ENCODE results near the gene CSRP1.
A peak's percentile ranks its signal among the peaks of the same experiment; 100 is the strongest.

The CSRP1 gene

GRCh38 chr1:201516511-201517127 is 9.7 kb upstream of the CSRP1 start:
- Histone ChIP-seq H3K27me3 (ENCODE audit: insufficient read depth, low read length, poor library complexity) (no peaks in the 10 kb centered on the region), H3K79me1 (ENCODE audit: low read length) (no peaks in the 10 kb centered on the region), H3K4me1 (ENCODE audit: control insufficient read depth, low read depth, low read length) (peaks cover 8% of the 10 kb centered on the region), H2BK5ac (ENCODE audit: low read length) (no peak overlapping the region), H3K56ac (ENCODE audit: low read length) (no peak overlapping the region), H4K5ac (ENCODE audit: low read length) (no peak overlapping the region), H3K9ac (ENCODE audit: low read length) (no peak overlapping the region), H3K79me2 (ENCODE audit: control insufficient read depth, insufficient read depth, low read length) (no peaks in the 10 kb centered on the region), H2AK5ac (ENCODE audit: low read length) (no peak overlapping the region), H3K4ac (ENCODE audit: low read depth, low read length) (no peak overlapping the region), H3K4me2 (ENCODE audit: low read length) (no peak overlapping the region), H4K8ac (ENCODE audit: low read depth, low read length) (no peak overlapping the region), H3K36me3 (ENCODE audit: control insufficient read depth, insufficient read depth, low read length) (no peaks in the 10 kb centered on the region), H3K4me3 (ENCODE audit: low read length) (no peak overlapping the region), H3K18ac (ENCODE audit: low read length) (no peak overlapping the region), H3K23ac (ENCODE audit: low read length) (no peak overlapping the region), H2BK15ac (replicated peaks; ENCODE audit: low read depth) (no peak overlapping the region), H3K27ac (ENCODE audit: low read depth, low read length) (no peak overlapping the region), H2BK120ac (ENCODE audit: low read depth, low read length) (no peak overlapping the region)
- WGBS (ENCODE audit: extremely low coverage, insufficient coverage, low lambda C conversion rate) = no CpG with 5 or more reads among the region's 2 CpGs
- DNase-seq = no peak

GRCh38 chr1:201515895-201516294 is 9.0 kb upstream of the CSRP1 start:
- no peak overlapping the region for H2BK15ac ChIP-seq (replicated peaks; ENCODE audit: low read depth)
- H3K4me1 ChIP-seq (ENCODE audit: control insufficient read depth, low read depth, low read length) = peaks cover 8% of the 10 kb centered on the region
- H4K8ac ChIP-seq (ENCODE audit: low read depth, low read length) = no peak overlapping the region
- no peaks in the 10 kb centered on the region for H3K36me3 ChIP-seq (ENCODE audit: control insufficient read depth, insufficient read depth, low read length)
- H3K4me3 ChIP-seq (ENCODE audit: low read length) = no peak overlapping the region
- H3K18ac ChIP-seq (ENCODE audit: low read length) = no peak overlapping the region
- H3K79me2 ChIP-seq (ENCODE audit: control insufficient read depth, insufficient read depth, low read length) = no peaks in the 10 kb centered on the region
- H2BK5ac ChIP-seq (ENCODE audit: low read length) = no peak overlapping the region
- H4K5ac ChIP-seq (ENCODE audit: low read length) = no peak overlapping the region
- WGBS (ENCODE audit: extremely low coverage, insufficient coverage, low lambda C conversion rate) = no CpG with 5 or more reads among the region's 1 CpG
- no peak overlapping the region for H3K56ac ChIP-seq (ENCODE audit: low read length)
- DNase-seq = no peak
- H3K79me1 ChIP-seq (ENCODE audit: low read length) = no peaks in the 10 kb centered on the region
- peak overlapping the region; percentile 74 for H2BK120ac ChIP-seq (ENCODE audit: low read depth, low read length)
- H3K9ac ChIP-seq (ENCODE audit: low read length) = no peak overlapping the region
- no peak overlapping the region for H3K23ac ChIP-seq (ENCODE audit: low read length)
- no peak overlapping the region for H2AK5ac ChIP-seq (ENCODE audit: low read length)
- H3K4ac ChIP-seq (ENCODE audit: low read depth, low read length) = no peak overlapping the region
- no peaks in the 10 kb centered on the region for H3K27me3 ChIP-seq (ENCODE audit: insufficient read depth, low read length, poor library complexity)
- H3K4me2 ChIP-seq (ENCODE audit: low read length) = no peak overlapping the region
- no peak overlapping the region for H3K27ac ChIP-seq (ENCODE audit: low read depth, low read length)

GRCh38 chr1:201515062-201515750 is 8.3 kb upstream of the CSRP1 start:
- H3K79me1 ChIP-seq (ENCODE audit: low read length) = no peaks in the 10 kb centered on the region
- H3K56ac ChIP-seq (ENCODE audit: low read length) = no peak overlapping the region
- H3K79me2 ChIP-seq (ENCODE audit: control insufficient read depth, insufficient read depth, low read length) = no peaks in the 10 kb centered on the region
- peak overlapping the region; percentile 74 for H2BK120ac ChIP-seq (ENCODE audit: low read depth, low read length)
- H4K8ac ChIP-seq (ENCODE audit: low read depth, low read length) = no peak overlapping the region
- no peaks in the 10 kb centered on the region for H3K36me3 ChIP-seq (ENCODE audit: control insufficient read depth, insufficient read depth, low read length)
- H4K5ac ChIP-seq (ENCODE audit: low read length) = no peak overlapping the region
- no peak overlapping the region for H2BK5ac ChIP-seq (ENCODE audit: low read length)
- no peak overlapping the region for H3K23ac ChIP-seq (ENCODE audit: low read length)
- no peak for DNase-seq
- no peaks in the 10 kb centered on the region for H3K27me3 ChIP-seq (ENCODE audit: insufficient read depth, low read length, poor library complexity)
- no peak overlapping the region for H2AK5ac ChIP-seq (ENCODE audit: low read length)
- no peak overlapping the region for H3K4me2 ChIP-seq (ENCODE audit: low read length)
- peaks cover 8% of the 10 kb centered on the region for H3K4me1 ChIP-seq (ENCODE audit: control insufficient read depth, low read depth, low read length)
- no peak overlapping the region for H3K9ac ChIP-seq (ENCODE audit: low read length)
- H3K4ac ChIP-seq (ENCODE audit: low read depth, low read length) = no peak overlapping the region
- no peak overlapping the region for H3K18ac ChIP-seq (ENCODE audit: low read length)
- H2BK15ac ChIP-seq (replicated peaks; ENCODE audit: low read depth) = no peak overlapping the region
- no CpG with 5 or more reads among the region's 9 CpGs for WGBS (ENCODE audit: extremely low coverage, insufficient coverage, low lambda C conversion rate)
- H3K27ac ChIP-seq (ENCODE audit: low read depth, low read length) = no peak overlapping the region
- H3K4me3 ChIP-seq (ENCODE audit: low read length) = no peak overlapping the region

GRCh38 chr1:201514466-201514865 is 7.5 kb upstream of the CSRP1 start:
- H3K79me1 ChIP-seq (ENCODE audit: low read length) = no peaks in the 10 kb centered on the region
- no CpG with 5 or more reads among the region's 2 CpGs for WGBS (ENCODE audit: extremely low coverage, insufficient coverage, low lambda C conversion rate)
- no peak overlapping the region for H3K23ac ChIP-seq (ENCODE audit: low read length)
- no peak overlapping the region for H2BK5ac ChIP-seq (ENCODE audit: low read length)
- H3K27me3 ChIP-seq (ENCODE audit: insufficient read depth, low read length, poor library complexity) = no peaks in the 10 kb centered on the region
- no peaks in the 10 kb centered on the region for H3K79me2 ChIP-seq (ENCODE audit: control insufficient read depth, insufficient read depth, low read length)
- no peak overlapping the region for H2BK15ac ChIP-seq (replicated peaks; ENCODE audit: low read depth)
- H3K56ac ChIP-seq (ENCODE audit: low read length) = no peak overlapping the region
- H3K36me3 ChIP-seq (ENCODE audit: control insufficient read depth, insufficient read depth, low read length) = no peaks in the 10 kb centered on the region
- H2AK5ac ChIP-seq (ENCODE audit: low read length) = no peak overlapping the region
- no peak overlapping the region for H4K5ac ChIP-seq (ENCODE audit: low read length)
- H3K18ac ChIP-seq (ENCODE audit: low read length) = no peak overlapping the region
- H4K8ac ChIP-seq (ENCODE audit: low read depth, low read length) = no peak overlapping the region
- H3K4me2 ChIP-seq (ENCODE audit: low read length) = no peak overlapping the region
- no peak overlapping the region for H3K27ac ChIP-seq (ENCODE audit: low read depth, low read length)
- H2BK120ac ChIP-seq (ENCODE audit: low read depth, low read length) = no peak overlapping the region
- DNase-seq = no peak
- H3K4me3 ChIP-seq (ENCODE audit: low read length) = no peak overlapping the region
- no peak overlapping the region for H3K9ac ChIP-seq (ENCODE audit: low read length)
- no peak overlapping the region for H3K4ac ChIP-seq (ENCODE audit: low read depth, low read length)
- peaks cover 8% of the 10 kb centered on the region for H3K4me1 ChIP-seq (ENCODE audit: control insufficient read depth, low read depth, low read length)

- Histone ChIP-seq H4K8ac (ENCODE audit: low read depth, low read length) (no peak overlapping the region), H3K23ac (ENCODE audit: low read length) (no peak overlapping the region), H2BK5ac (ENCODE audit: low read length) (peak overlapping the region; percentile 45), H3K4me3 (ENCODE audit: low read length) (no peak overlapping the region), H3K18ac (ENCODE audit: low read length) (no peak overlapping the region), H3K27ac (ENCODE audit: low read depth, low read length) (no peak overlapping the region), H3K79me2 (ENCODE audit: control insufficient read depth, insufficient read depth, low read length) (no peaks in the 10 kb centered on the region), H2BK120ac (ENCODE audit: low read depth, low read length) (no peak overlapping the region), H3K27me3 (ENCODE audit: insufficient read depth, low read length, poor library complexity) (no peaks in the 10 kb centered on the region), H3K56ac (ENCODE audit: low read length) (peak overlapping the region; percentile 57), H3K4me1 (ENCODE audit: control insufficient read depth, low read depth, low read length) (peaks cover 8% of the 10 kb centered on the region), H3K79me1 (ENCODE audit: low read length) (no peaks in the 10 kb centered on the region), H2AK5ac (ENCODE audit: low read length) (peak overlapping the region; percentile 79), H3K4me2 (ENCODE audit: low read length) (no peak overlapping the region), H3K4ac (ENCODE audit: low read depth, low read length) (no peak overlapping the region), H2BK15ac (replicated peaks; ENCODE audit: low read depth) (no peak overlapping the region), H3K36me3 (ENCODE audit: control insufficient read depth, insufficient read depth, low read length) (no peaks in the 10 kb centered on the region), H3K9ac (ENCODE audit: low read length) (no peak overlapping the region), H4K5ac (ENCODE audit: low read length) (no peak overlapping the region)
- peak; percentile 87 for DNase-seq
- WGBS (ENCODE audit: extremely low coverage, insufficient coverage, low lambda C conversion rate) = no CpG with 5 or more reads among the region's 6 CpGs
These were observed 6.7 kb upstream of the CSRP1 start for GRCh38 chr1:201513498-201514243.
